ENCODE measurements around the gene AGAP1. TPM values are rescaled to one million over a fixed set of nuclear protein-coding genes. Genes with fewer than 3 reads are reported as not detected.

AGAP1 gene
- polyA plus RNA-seq, 4 donors: 20.2 to 21.2 (median 20.3) TPM

DNA sequence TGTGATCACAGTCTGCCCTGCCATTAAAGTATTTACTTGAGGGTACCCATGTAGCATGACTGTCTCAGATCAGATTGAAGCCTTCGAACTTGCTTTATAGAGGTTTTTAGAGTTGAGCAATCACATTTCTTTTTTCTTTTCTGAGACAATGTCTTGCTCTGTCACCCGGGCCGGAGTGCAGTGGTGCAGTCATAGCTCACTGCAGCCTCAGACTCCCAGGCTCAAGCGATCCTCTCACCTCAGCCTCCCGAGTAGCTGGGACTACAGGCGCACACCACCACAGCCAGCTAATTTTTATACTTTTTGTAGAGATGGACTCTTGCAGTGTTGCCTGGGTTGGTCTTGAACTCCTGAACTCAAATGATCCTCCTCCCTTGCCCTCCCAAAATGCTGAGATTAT lies 153.4 kb downstream of the AGAP1 start:
- no peak for DNase-seq (ENCODE audit: low read depth in 4 of 4, low spot score in 3 of 4)

DNA sequence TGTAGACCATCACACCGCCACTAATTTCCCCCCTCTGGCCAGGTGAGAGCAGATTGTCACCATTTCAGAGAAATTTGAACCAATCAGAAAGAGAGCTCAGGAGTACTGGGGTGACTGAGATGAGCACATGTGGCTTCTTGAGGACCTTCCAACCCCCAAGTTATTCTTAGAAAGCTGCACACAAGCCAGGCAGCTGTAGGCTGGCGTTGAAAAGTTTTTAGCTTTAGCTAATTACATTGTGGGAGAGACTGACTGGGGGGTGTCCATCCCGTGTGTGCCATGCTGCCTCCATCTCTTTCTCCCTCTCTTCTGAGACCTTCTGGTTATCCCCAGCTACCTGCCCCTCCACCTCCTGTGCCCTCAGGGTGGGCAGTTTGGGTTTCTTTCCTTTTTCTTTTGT lies 154.0 kb downstream of the AGAP1 start:
- DNase-seq (ENCODE audit: low read depth in 4 of 4, low spot score in 3 of 4): no peak

DNA sequence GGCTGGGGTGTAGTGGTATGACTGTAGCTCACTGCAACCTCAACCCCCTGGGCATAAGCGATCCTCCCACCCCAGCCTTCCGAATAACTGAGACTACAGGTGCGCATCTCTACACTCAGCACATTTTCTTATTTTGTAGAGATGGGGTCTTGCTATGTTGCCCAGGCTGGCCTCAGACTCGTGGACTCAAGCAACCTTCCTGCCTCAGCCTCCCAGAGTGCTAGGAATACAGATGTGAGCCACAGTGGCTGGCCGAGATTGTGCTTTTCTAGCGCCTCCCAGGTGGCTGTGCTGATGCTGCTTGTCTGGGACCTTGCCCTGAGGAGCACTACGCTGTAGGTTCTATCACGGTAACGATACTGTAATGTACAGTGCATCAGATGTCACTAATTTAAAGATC lies 155.6 kb downstream of the AGAP1 start:
- DNase-seq (ENCODE audit: low read depth in 4 of 4, low spot score in 3 of 4): no peak

DNA sequence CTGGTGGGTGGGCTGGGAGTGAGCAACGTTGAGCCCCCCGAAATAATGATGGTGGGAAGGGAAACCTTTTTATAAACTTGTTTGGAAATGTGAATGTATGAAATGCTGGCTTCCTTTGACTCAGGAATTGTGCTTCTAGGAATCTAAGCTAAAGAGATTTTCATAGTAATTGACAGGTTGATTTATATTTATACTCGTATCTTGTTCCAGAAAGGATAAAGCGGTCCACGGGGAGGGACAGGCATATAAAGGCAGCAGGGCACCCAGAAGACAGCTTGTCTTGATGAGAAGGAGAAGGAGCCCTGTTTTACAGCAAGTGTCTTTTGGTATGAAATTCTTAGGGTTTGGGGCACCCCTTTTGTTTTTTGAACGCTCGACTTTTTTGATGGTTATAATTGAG lies 157.8 kb downstream of the AGAP1 start:
- no peak for DNase-seq (ENCODE audit: low read depth in 4 of 4, low spot score in 3 of 4)

DNA sequence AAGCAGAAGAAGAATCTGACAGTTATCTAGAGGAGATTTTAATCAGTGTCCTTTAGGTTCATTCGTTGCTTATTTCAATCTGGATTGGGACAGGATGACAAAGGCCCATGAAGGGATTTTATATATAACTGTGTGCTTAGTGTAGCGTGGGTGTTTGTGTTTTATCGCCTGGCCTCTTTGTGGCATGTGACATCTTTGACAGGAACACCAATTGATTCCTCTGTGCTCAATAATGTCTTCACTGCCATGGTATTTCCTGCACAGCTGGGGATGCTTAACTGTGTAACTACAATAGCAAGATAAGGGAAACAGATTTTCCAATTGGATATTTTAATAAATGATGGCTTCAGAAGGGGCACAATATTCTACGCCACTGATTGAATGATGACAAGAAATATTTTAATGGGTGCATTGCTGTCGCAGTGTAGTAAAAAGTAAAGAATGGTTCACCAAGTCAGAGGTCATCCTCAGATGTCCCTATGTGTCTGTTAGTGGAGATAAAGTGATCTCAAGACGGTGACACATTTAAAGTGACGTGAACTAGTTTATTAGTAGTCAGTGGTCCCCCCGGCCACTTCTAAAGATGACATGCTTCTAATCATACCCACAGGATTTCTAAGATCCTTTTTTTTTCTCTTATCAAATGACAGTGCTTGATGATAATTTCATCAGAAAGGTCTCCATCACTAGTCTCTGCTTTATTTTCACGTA lies 160.4 kb downstream of the AGAP1 start:
- no peak for DNase-seq (ENCODE audit: low read depth in 4 of 4, low spot score in 3 of 4)

DNA sequence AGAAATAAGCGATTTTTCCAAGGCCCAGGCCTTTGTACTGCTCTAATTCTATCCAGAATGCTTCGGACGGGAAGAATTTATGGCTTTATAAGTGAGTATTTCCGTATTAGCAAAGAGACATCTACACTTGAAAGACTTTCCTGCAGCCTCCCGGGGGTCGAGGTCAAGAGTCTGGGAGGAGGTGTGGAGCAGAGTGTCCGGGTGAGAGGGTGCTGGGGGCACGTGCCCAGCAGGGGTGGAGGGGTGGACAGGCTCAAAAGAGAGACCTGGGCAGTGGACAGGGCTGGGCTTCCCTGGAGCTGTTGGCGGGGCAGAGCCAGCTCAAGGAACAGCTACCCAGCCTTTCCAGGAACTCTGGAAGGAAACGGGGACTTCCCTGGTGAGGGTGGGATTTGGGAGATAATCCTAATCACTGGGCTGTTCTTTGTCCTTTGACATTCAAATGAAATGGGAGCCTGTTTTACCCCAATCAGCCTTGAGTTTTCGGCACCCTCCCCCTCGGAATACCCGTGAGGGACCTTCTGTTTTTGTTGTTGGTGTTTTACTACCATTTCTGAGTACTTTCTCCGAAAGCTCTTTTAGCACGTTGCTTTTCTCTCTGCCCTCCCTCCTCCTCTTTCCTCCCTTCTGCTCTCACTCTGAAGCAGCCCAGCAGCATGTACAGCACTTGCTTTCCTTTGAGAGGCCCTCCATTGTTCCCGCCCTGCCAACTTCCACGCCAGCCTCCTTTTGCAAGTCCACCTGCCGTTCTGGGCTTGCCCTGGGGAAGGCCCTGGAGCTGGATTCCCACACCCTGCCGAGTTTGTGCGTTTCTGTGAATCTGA lies 164.7 kb downstream of the AGAP1 start:
- no peak for DNase-seq (ENCODE audit: low read depth in 4 of 4, low spot score in 3 of 4)

DNA sequence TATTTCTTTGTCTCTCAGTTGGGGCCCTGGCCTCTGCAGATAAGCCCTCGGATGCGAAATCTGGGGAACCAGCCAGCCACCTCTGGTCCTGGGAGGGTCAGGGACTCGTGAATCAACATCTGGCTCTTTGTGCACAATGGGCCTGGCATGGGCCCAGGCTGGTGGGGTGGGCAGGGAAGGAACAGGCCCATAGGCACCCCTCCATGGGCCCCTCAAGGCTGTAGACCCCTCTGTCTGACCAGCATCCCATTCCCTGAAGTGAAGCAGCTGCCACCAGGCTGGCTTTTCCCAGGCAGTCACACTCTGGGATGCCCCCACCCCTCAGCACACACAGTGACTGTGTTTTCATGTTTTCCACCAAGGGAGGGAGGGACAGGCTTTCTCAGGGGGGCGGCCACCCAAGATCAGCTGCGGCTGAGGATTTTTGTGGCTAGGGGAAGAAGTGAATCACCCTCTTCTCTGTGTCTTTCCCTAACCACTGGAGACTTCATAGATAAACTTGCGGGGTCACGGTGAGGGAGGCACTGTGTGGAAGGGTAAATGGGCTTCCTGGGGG lies 166.0 kb downstream of the AGAP1 start:
- no peak for DNase-seq (ENCODE audit: low read depth in 4 of 4, low spot score in 3 of 4)

DNA sequence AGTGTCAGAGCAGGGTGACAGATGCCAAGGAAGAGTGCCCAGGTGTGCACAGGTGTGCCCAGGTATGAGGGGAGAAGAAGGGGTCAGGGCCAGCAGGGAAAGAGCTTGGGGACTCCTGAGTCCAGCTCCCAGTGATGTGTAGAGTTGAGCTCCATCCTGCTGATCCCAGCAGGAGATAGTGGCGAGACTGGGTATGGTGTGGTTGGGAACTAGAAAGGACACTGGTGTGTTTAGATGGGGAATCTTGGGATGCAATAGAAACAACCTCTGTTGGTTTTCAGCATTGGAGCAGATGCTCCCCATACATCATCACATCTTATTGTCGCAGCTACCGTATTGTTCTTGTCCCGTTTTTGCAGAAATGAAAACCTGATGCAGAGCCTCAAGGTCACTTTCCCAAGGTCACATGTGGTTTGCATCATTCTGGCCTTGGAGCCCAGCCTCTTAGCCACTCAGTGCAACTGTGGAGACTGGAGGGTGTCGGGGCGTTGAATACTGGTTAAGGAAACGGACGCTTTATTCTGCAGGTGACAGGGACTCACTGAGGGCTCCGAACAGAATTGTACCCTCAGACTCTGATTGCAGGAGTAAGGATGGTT lies 166.7 kb downstream of the AGAP1 start:
- no peak for DNase-seq (ENCODE audit: low read depth in 4 of 4, low spot score in 3 of 4)

DNA sequence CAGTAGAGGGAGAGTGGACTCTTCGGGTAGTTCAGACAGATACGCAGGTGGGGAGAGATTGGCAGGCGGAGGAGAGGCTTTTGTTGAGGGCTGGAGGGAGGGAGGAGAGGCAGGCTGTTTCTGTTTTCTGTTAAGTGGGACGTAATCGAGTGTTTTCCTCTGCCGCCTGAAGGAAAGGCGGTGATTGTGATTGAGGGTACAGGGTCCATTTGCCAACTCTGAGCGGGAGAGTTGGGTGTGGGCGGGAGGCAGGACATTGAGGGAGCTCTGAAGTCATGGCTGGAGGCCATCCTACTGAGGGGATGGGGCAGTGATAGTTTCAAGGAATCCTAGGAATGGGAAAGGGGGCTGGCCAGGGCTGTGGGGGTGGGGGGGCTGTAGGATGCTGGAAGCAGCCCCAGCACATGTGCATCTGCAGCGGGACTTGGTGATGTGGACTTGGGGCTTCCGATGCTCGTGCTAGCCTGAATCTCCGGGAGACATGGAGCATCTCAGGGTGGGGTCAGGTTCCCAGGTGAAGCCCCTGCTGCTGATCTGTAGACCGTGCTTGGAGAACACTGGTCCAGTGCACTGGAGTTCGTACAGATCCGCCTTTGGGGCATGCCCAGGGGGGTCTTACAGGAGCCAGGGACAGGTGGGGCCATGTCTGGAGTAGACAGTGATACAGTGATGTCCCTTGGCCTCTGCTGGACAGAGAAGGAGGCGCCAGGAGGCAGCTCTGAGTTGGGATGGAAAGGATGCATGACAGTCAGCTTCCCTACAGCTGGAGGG lies 167.5 kb downstream of the AGAP1 start:
- DNase-seq (ENCODE audit: low read depth in 4 of 4, low spot score in 3 of 4): no peak

DNA sequence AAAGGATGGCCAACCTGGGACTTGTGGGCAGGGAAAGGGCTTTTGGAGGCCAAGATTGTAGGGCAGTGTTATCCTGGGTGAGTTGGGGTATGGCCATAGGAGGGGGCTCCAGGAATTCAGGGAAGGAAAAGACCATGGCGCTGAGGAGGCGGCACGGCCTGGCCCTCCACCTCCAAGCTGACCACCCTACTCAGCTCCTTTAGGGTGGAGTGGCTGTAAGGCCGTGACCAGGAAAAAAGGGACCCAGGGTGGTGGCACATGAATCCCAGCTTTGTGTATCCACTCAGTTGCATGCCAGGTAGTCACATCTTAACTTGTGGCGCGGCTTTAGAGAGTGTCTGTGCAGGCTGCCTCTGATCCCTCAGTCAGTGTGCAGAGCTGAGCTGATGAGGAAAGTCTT lies 168.1 kb downstream of the AGAP1 start:
- DNase-seq (ENCODE audit: low read depth in 4 of 4, low spot score in 3 of 4): no peak

DNA sequence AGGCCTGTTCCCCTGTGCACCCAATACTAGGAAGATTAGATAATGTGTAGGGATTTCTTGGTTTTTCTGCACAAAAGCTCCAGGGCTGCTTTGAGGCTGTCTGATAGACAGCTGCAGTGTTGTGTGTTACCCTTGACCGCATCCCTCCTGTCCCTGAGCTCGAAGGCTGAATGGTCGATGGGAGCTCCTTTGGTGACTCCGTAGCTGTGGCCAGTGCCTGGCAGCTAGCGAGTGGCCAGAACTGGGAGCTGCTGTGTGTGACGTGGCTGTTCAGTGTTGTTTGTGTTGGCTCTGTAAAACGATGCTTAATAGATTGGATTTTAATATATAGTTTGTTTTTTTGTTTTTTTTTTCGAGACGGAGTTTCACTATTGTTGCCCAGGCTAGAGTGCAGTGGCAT lies 170.0 kb downstream of the AGAP1 start:
- DNase-seq (ENCODE audit: low read depth in 4 of 4, low spot score in 3 of 4): no peak

DNA sequence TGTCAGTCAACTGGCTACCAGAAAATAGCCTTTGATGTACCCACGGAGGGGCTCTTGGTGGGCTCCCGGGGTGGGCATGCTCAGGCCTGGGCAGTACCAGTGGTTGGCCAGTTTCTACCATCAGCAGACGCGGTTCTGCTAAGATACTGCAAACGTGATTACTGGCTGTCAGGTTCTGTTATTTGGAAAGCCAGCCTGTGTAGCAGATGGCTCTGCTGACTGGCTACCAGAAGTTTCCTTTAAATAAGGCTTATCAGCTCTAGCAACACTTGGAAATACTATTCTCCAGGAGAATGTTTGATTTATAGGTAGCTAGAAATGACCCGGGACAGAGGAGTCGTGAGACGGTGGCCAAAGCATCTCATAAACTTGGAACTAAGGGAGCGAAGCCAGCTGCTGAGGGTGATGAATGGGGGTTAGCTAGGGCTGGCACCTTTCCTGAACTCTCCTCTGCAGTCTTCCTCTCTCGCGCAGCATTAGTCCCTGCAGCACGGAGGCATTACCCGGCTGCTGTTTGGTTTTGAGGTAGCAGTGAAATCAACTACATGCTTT lies 171.9 kb downstream of the AGAP1 start:
- peak in 1 of 4 donors; percentile 44 for DNase-seq (ENCODE audit: low read depth in 4 of 4, low spot score in 3 of 4)

DNA sequence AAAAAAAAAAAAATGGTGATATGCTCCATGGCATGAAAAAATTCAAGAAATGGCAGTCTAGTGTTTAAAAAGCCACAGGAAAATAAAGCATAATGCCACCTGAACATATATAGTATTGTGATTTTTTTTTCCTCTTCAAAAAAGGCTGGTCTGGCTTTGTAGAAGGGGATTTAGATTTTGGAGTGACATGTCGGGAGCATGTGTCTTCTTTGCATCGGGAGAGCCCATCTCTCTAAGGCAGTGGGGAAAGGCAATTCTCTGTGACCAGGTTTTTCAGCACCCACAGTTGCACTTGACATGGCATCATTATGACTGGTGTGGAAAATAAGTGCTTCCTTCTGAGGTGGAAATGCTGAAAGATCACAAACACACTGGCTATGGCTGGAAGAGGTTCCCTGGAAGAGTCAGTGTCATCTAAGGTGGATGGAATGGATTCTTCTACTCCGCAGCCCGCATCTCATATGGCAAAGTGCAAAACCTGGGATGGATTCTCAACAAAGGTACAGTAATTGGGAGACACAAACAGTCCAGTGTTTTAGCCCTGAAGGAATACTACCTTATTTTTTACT lies 172.5 kb downstream of the AGAP1 start:
- DNase-seq (ENCODE audit: low read depth in 4 of 4, low spot score in 3 of 4): peak; percentile 79 to 86 (median 80)

DNA sequence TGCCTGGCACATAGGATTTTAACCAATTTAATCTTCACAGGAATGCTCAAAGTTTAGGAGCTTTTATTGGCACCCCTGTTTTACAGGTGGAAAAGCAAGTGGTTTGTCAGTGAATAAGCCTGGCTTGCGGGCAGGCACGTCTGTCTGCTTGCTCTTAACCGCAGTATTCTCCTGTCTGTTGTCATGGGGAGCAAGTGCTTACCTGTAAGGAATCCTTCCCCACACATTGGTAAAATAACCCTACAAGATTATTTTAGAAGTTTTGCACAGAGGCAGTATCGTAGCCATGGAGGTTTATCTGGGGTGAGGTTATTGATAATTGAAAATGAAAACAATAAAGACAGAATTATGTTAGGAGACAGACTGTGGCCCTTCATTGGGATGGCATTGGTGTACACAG lies 174.9 kb downstream of the AGAP1 start:
- DNase-seq (ENCODE audit: low read depth in 4 of 4, low spot score in 3 of 4): no peak

DNA sequence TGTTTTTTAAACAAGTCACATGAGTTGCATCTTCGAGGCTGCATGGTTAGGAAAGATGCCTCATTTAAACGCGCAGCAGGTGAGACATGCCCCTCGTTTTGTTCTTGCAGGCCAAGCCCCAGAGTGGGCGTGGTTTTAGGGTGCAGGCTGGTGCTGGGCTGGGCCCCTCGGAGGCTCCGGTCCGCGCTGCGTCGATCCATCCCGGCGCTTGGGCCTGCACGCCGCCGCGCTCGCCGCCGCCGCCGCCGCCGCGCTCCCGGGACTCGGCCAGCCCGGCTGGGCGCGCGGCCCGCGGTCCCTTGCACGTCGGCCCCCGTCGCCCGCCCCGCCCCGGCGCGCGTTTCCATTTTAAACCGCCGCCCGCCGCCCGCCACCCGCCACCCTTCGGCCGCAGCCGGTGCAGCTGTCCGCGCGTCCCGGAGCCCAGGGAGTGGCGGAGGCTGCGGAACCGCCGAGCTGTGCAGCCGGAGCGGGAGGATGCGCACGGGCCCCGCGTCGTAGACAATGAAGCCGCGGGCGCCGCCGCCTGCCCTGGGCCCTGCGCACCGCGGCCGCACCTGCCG lies 175.5 kb downstream of the AGAP1 start:
- DNase-seq (ENCODE audit: low read depth in 4 of 4, low spot score in 3 of 4): peak in 2 of 4 donors; percentile 44

DNA sequence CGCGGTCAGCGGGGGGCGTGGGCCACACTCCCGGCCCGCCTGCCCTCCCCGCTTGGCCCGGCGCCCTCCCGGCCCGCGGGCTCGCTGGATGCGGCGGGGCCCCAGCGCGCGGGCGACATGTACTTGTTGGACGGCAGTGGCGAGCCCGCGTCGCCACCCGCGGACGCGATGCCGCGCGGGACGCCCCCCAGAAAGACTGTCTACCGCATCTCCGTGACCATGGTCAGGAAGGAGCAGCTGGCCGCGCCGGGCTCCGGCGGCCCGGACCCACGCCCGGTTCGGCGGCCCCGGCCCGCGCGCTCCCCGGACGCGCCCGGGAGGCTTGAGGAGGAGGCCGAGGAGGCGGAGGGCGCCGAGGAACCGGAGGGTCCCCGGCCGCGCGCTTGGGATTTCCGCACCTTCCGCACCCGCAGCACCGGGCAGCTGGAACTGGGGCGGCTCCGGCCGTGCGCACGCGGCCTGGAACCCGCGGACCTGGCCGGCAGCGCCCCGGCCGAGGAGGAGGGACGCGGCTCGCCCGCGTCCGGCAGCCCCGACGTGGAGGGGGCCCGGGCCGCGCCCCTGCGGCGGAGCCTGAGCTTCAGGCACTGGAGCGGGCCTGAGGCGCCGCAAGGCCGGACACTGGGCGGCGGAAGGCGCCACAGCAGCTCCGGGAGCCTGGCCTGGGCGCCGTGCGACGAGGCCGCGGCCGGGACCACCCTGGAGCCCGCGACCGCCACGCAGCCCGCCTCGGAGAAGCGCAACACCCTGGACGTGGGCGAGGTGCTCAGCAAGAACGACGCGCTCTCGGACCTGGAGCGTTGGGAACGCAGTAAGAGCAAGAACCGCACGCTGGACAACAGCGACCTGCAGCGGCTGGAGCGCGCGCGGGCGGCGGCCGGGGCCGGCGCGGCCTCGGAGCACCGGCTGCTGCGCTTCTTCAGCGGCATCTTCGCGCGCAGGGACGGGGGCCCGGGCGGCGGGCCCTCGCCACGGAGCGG lies 176.4 kb downstream of the AGAP1 start:
- DNase-seq (ENCODE audit: low read depth in 4 of 4, low spot score in 3 of 4): peak in 3 of 4 donors; percentile 47 to 52 (median 50)

DNA sequence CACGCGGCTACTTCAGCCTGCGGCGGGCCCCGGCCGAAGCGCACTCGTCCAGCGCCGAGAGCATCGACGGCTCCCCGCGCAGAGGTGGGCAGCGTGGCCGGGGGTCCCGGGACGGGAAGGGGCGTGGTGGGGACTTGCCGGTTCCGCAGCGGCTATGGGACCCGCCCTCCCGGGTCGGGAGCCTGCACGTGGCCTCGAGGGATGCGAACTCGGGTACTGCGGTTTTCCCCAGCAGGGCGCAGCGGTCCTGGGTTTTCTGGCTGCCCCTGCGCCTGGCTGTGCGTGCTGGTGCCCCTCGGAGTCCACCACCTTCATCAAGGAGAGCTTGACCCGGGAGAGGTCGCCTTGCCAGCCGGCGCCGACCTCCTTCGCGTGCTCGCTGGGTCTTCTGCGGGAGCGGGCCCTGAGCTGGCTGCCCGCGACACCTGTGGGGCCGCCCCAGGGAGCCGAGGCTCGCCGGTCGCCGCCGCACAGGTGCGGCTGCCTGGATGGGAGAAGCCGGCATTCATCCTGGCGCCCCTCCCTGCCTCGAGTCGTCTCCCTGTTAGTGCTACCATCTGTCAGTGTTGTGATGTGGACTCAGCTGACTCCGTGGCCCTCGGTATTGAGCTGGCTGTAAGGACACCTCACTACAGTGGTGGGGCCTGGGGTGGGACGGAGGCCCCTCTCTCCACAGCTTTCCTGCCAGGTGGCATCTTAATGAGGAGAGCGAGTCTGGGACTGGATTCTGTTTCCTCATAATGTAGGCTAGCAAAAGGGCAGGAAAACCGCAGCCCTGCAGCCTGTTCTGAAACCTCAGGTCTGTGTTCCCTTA lies 177.3 kb downstream of the AGAP1 start:
- DNase-seq (ENCODE audit: low read depth in 4 of 4, low spot score in 3 of 4): no peak

DNA sequence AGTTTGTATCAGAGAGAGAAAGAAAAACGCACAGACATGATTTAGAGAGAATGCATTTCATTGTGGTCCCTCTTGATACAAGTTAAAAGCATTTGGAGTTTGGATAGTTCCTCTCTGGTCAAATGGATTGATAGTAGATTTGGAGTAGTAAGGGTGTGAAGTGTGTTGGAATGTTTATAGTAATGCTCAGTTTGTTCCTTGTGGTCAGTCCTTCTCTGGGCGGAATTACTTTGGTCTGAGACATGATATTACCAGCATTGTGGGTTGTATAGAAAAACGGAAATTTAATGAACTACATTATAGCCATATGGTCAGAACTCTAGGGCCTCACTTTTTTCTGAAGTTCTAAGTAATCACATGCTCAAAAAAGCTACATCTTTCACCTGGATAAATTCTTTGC lies 178.9 kb downstream of the AGAP1 start:
- DNase-seq (ENCODE audit: low read depth in 4 of 4, low spot score in 3 of 4): no peak
